H1 (cell line): ENCODE results near the gene UBE2L6. TPM values are rescaled to one million over a fixed set of nuclear protein-coding genes. Genes with fewer than 3 reads are reported as not detected.
A peak's percentile ranks its signal among the peaks of the same experiment; 100 is the strongest.

ENCODE experiments used
- CTCF ChIA-PET: fragments of 300-600 bp; sonication (Branson Sonifier 250); formaldehyde crosslinking; loops from one replicate; lab custom pipeline; 2021; ENCODE audit not compliant: partially characterized antibody; lab: Charles Lee
- POLR2A ChIA-PET: fragments of 300-600 bp; sonication (Branson Sonifier 250); formaldehyde crosslinking; loops from one replicate; lab custom pipeline; 2021; ENCODE audit warnings: inconsistent platforms; ENCODE audit not compliant: partially characterized antibody; lab: Charles Lee
- DNase-seq, 2 experiments: peaks; one replicate each; pipeline versions ENCODE4 v3.0.0 to v3.0.0-alpha.2; 2010 to 2022; ENCODE audit warnings: low spot score in 2 of 2, low read depth in 1 of 2, mixed read lengths in 1 of 2
- FAIRE-seq: peaks from 2 replicates; lab custom pipeline; 2011; peaks lifted over from hg19 to GRCh38; lab: Jason Lieb, UNC
- H2AFZ ChIP-seq: 2 replicates; pipeline ENCODE4 v1.8.1; 2012; ENCODE audit warnings: low read length, inconsistent platforms
- H2AK5ac ChIP-seq: 2 replicates; pipeline ENCODE4 v1.6.1; 2013; ENCODE audit warnings: low read depth, low read length
- H2BK120ac ChIP-seq: replicated peaks from 2 replicates; pipeline ENCODE3; 2013; ENCODE audit warnings: low read depth, low read length, inconsistent platforms
- H2BK12ac ChIP-seq: 2 replicates; pipeline ENCODE4 v1.6.1; 2013; ENCODE audit warnings: low read depth, low read length
- H2BK15ac ChIP-seq: 2 replicates; pipeline ENCODE4 v1.6.1; 2013; ENCODE audit warnings: low read length
- H2BK20ac ChIP-seq: 2 replicates; pipeline ENCODE4 v1.6.1; 2013; ENCODE audit warnings: low read length
- H2BK5ac ChIP-seq: 2 replicates; pipeline ENCODE4 v1.6.1; 2013; ENCODE audit warnings: low read depth, low read length
- H3K14ac ChIP-seq: 2 replicates; pipeline ENCODE4 v1.6.1; 2013; ENCODE audit warnings: inconsistent platforms; ENCODE audit not compliant: insufficient read length
- H3K18ac ChIP-seq: 2 replicates; pipeline ENCODE4 v1.6.1; 2013; ENCODE audit warnings: low read length; ENCODE audit errors: extremely low read depth
- H3K23ac ChIP-seq: 2 replicates; pipeline ENCODE4 v1.6.1; 2013; ENCODE audit warnings: inconsistent platforms; ENCODE audit not compliant: insufficient read length
- H3K23me2 ChIP-seq: 2 replicates; pipeline ENCODE4 v1.6.1; 2013; ENCODE audit warnings: low read depth, low read length
- H3K27ac ChIP-seq: 2 replicates; pipeline ENCODE4 v1.6.1; 2011; ENCODE audit warnings: low read depth, low read length, inconsistent platforms
- H3K27me3 ChIP-seq, 4 experiments: replicated peaks in 1 of 4; 1 replicate in 1 of 4; 2 replicates in 3 of 4; pipeline versions ENCODE4 v1.6.1 to v1.8.1; 2011 to 2013; ENCODE audit warnings: low read length in 3 of 4, mild to moderate bottlenecking in 3 of 4, inconsistent platforms in 2 of 4, mixed read lengths in 2 of 4, moderate library complexity in 1 of 4; ENCODE audit not compliant: control insufficient read depth in 3 of 4, insufficient read depth in 3 of 4; ENCODE audit errors: extremely low read depth in 1 of 4
- H3K36me3 ChIP-seq, 4 experiments: 2 replicates each; pipeline versions ENCODE4 v1.6.1 to v1.8.1; 2011 to 2013; ENCODE audit warnings: mild to moderate bottlenecking in 4 of 4, low read length in 3 of 4, moderate library complexity in 2 of 4, control low read depth in 1 of 4, inconsistent platforms in 1 of 4; ENCODE audit not compliant: insufficient read depth in 4 of 4, control insufficient read depth in 2 of 4
- H3K4ac ChIP-seq: replicated peaks from 2 replicates; pipeline ENCODE3; 2013; ENCODE audit warnings: low read length, low read depth, mixed read lengths, inconsistent platforms; ENCODE audit not compliant: insufficient read length
- H3K4me1 ChIP-seq, 4 experiments: replicated peaks in 1 of 4; 1 replicate in 1 of 4; 2 replicates in 3 of 4; pipeline versions ENCODE4 v1.6.1 to v1.8.1; 2011 to 2013; ENCODE audit warnings: low read length in 3 of 4, inconsistent platforms in 2 of 4, mixed read lengths in 1 of 4; ENCODE audit not compliant: insufficient read depth in 4 of 4, control insufficient read depth in 3 of 4
- H3K4me2 ChIP-seq, 2 experiments: 2 replicates each; pipeline versions ENCODE4 v1.6.1 to v1.8.1; 2011 to 2013; ENCODE audit warnings: low read depth in 2 of 2, low read length in 2 of 2, control low read depth in 1 of 2, inconsistent platforms in 1 of 2, mild to moderate bottlenecking in 1 of 2; ENCODE audit not compliant: insufficient read depth in 1 of 2
- H3K4me3 ChIP-seq, 4 experiments: fragments of 200-600, 300-600 bp in 1 of 4; sonication (generic), shearing (Covaris generic), sonication (Bioruptor Twin) in 1 of 4; 2 replicates each; pipeline versions ENCODE4 v1.5.1 to v1.8.1; 2011 to 2016; ENCODE audit warnings: low read length in 4 of 4, low read depth in 3 of 4, control low read depth in 2 of 4, inconsistent platforms in 2 of 4, mild to moderate bottlenecking in 2 of 4, mixed read lengths in 1 of 4, moderate library complexity in 1 of 4; ENCODE audit not compliant: insufficient read depth in 2 of 4; ENCODE audit errors: extremely low read depth in 1 of 4
- H3K56ac ChIP-seq: replicated peaks from 2 replicates; pipeline ENCODE3; 2013; ENCODE audit warnings: low read depth, mild to moderate bottlenecking, mixed read lengths, low read length, inconsistent platforms; ENCODE audit not compliant: insufficient read length
- H3K79me1 ChIP-seq: 2 replicates; pipeline ENCODE4 v1.6.1; 2013; ENCODE audit warnings: low read depth, low read length, control low read depth
- H3K79me2 ChIP-seq, 2 experiments: 2 replicates each; pipeline versions ENCODE4 v1.6.1 to v1.8.1; 2012 to 2013; ENCODE audit warnings: low read length in 2 of 2, mild to moderate bottlenecking in 2 of 2, inconsistent platforms in 1 of 2; ENCODE audit not compliant: insufficient read depth in 2 of 2, control insufficient read depth in 1 of 2
- H3K9ac ChIP-seq, 4 experiments: replicated peaks in 1 of 4; 1 replicate in 1 of 4; 2 replicates in 3 of 4; pipeline versions ENCODE4 v1.6.1 to v1.8.1; 2011 to 2013; ENCODE audit warnings: low read depth in 3 of 4, low read length in 3 of 4, control low read depth in 2 of 4, mild to moderate bottlenecking in 2 of 4, moderate library complexity in 2 of 4, inconsistent platforms in 1 of 4; ENCODE audit errors: extremely low read depth in 1 of 4
- H3K9me3 ChIP-seq, 2 experiments: 2 replicates each; pipeline versions ENCODE4 v1.6.1 to v1.8.1; 2012 to 2013; ENCODE audit warnings: mild to moderate bottlenecking in 2 of 2, moderate library complexity in 2 of 2, control low read depth in 1 of 2, inconsistent platforms in 1 of 2, low read depth in 1 of 2, low read length in 1 of 2, mixed read lengths in 1 of 2; ENCODE audit not compliant: insufficient read depth in 2 of 2
- H4K20me1 ChIP-seq, 2 experiments: replicated peaks in 1 of 2; 2 replicates each; pipeline versions ENCODE3 to v1.8.1; 2011 to 2013; ENCODE audit warnings: inconsistent platforms in 2 of 2, low read length in 2 of 2, mild to moderate bottlenecking in 1 of 2; ENCODE audit not compliant: insufficient read depth in 2 of 2, control insufficient read depth in 1 of 2
- H4K5ac ChIP-seq: 2 replicates; pipeline ENCODE4 v1.6.1; 2013; ENCODE audit warnings: low read length, low read depth, mixed read lengths, inconsistent platforms; ENCODE audit not compliant: insufficient read length
- H4K8ac ChIP-seq: 2 replicates; pipeline ENCODE4 v1.8.0; 2013; ENCODE audit warnings: mild to moderate bottlenecking, moderate library complexity, low read length, inconsistent platforms; ENCODE audit not compliant: insufficient read depth; ENCODE audit errors: extremely low read depth
- H4K91ac ChIP-seq: replicated peaks from 2 replicates; pipeline ENCODE3; 2013; ENCODE audit warnings: low read length, mixed read lengths, inconsistent platforms; ENCODE audit not compliant: insufficient read length
- ATF2 ChIP-seq: IDR thresholded peaks from 2 replicates; pipeline ENCODE4 v1.6.1; 2012; ENCODE audit warnings: low read length, inconsistent platforms
- JUND ChIP-seq: IDR thresholded peaks from 2 replicates; pipeline ENCODE4 v1.6.1; 2011; ENCODE audit warnings: mild to moderate bottlenecking, improper control_type of control experiment, low read length
- RFX5 ChIP-seq: IDR thresholded peaks from 2 replicates; pipeline ENCODE4 v1.6.1; 2011; ENCODE audit warnings: low read depth, low read length, improper control_type of control experiment, borderline replicate concordance
- WGBS, 2 experiments: shearing (Covaris generic) in 1 of 2; methylation state at CpG; one replicate each; pipeline versions ENCODE4 v1.1.6 to v1.1.7; 2013 to 2015; ENCODE audit warnings: low lambda C conversion rate in 2 of 2, mixed read lengths in 2 of 2, inconsistent platforms in 1 of 2, low coverage in 1 of 2, missing lambda C conversion rate in 1 of 2; ENCODE audit not compliant: insufficient replicate concordance in 2 of 2, insufficient coverage in 1 of 2, insufficient read length in 1 of 2; ENCODE audit errors: extremely low coverage in 1 of 2, missing lambda C conversion rate in 1 of 2; 5-methylcytosine and 5-hydroxymethylcytosine counted together
- polyA plus RNA-seq, 7 experiments: library from polyadenylated mRNA; depleted of rRNA in 3 of 7; stranded (reverse) in 5 of 7; unstranded in 2 of 7; fragments of >200 nt in 5 of 7; fragments of 200-250 nt in 2 of 7; gene quantifications; 1 replicate in 5 of 7; 2 replicates in 1 of 7; 4 replicates in 1 of 7; pipeline versions ENCODE4 v1.2.1 to v1.2.3, GENCODE V29; 2011 to 2013; ENCODE audit warnings: missing spikeins in 2 of 7, mixed read lengths in 2 of 7
- total RNA-seq: library from RNA; stranded (reverse); fragmentation: NEBNext Ultra II Directional; extraction: Animal tissue kit (Norgen Biotek cat#: 25700); gene quantifications from 2 replicates; pipeline ENCODE4 v1.2.1, GENCODE V29; 2021

UBE2L6 gene
- total and polyA plus RNA-seq, 2 of the 8 experiments (the other 6 are each of a cell fraction or from before 2014, with no cell fraction given): 67.8 to 89.2 TPM

GRCh38 chr11:57556041-57556440 lies 11.4 kb downstream of the UBE2L6 start:
- no peak overlapping the region for H3K56ac ChIP-seq
- FAIRE-seq: no peak
- H4K20me1 ChIP-seq: peaks cover 2% of the 10 kb centered on the region in 2 experiments
- H4K5ac ChIP-seq: no peak overlapping the region
- H3K4me3 ChIP-seq: no peak overlapping the region
- no peaks in the 10 kb centered on the region for H3K27me3 ChIP-seq
- peaks cover 0 to 2% of the 10 kb centered on the region in 2 experiments; a peak in 1 of 4 replicates for H3K79me2 ChIP-seq
- H3K9ac ChIP-seq: peak overlapping the region in 1 of 4 experiments; percentile 11; a peak in 1 of 7 replicates
- H3K14ac ChIP-seq: no peak overlapping the region
- H3K18ac ChIP-seq: no peak overlapping the region
- POLR2A ChIA-PET: interaction anchor here (1.3 to 2.3 kb wide), 5 partner anchors 12 to 88 kb away, joined by 3 to 8 read pairs (median 6); no protein-coding TSS in a partner anchor
- DNase-seq: no peak
- peaks cover 2 to 41% (median 25%) of the 10 kb centered on the region in 4 experiments; a peak in 7 of 8 replicates for H3K36me3 ChIP-seq
- peak overlapping the region; percentile 48; the same call in 1 of the 2 replicates for H2BK15ac ChIP-seq
- H3K4me1 ChIP-seq: peaks cover 0 to 3% (median 2%) of the 10 kb centered on the region in 4 experiments; a peak in 2 of 7 replicates
- TF ChIP-seq ATF2 (no peak), JUND (no peak), RFX5 (no peak)
- no peak overlapping the region for H4K91ac ChIP-seq
- no peaks in the 10 kb centered on the region for H3K9me3 ChIP-seq
- H2BK20ac ChIP-seq: no peak overlapping the region
- 94% methylated on average over 8 of the region's 8 CpGs; no CpG with 5 or more reads in 1 of the 2 experiments for WGBS, 2 experiments
- H3K23me2 ChIP-seq: no peaks in the 10 kb centered on the region
- no peak overlapping the region for H4K8ac ChIP-seq
- no peak overlapping the region for H3K4ac ChIP-seq
- no peak overlapping the region for H3K27ac ChIP-seq
- no peak overlapping the region for H2BK5ac ChIP-seq
- no peak overlapping the region for H2AFZ ChIP-seq
- H3K79me1 ChIP-seq: no peaks in the 10 kb centered on the region
- no peak overlapping the region for H3K4me2 ChIP-seq
- H2BK120ac ChIP-seq: no peak overlapping the region
- CTCF ChIA-PET: interaction anchor here (2.1 to 3.0 kb wide), 3 partner anchors 9 to 88 kb away, joined by 11 to 12 read pairs (median 11); no protein-coding TSS in a partner anchor
- H2AK5ac ChIP-seq: no peak overlapping the region
- no peak overlapping the region for H3K23ac ChIP-seq
- H2BK12ac ChIP-seq: no peak overlapping the region
